Uterus (tissue), 2 donors: ENCODE measurements around the gene ZNF546.
"Not testable (repeated sequence)": the region's sequence is repeated elsewhere in the genome, so short reads cannot be mapped to it uniquely, and the experiment has no call there.

Source experiments
- CTCF ChIP-seq, 4 experiments: fragments of 200-600 bp in 2 of 4; fragments of 450-650 bp in 2 of 4; sonication (generic) in 2 of 4; IDR thresholded peaks; one replicate each; pipeline ENCODE4 v1.5.1; 2016 to 2019; ENCODE audit warnings: antibody characterized with exemption in 4 of 4, mild to moderate bottlenecking in 2 of 4, moderate library complexity in 1 of 4
- POLR2A ChIP-seq, 2 donors: fragments of 450-650 bp; IDR thresholded peaks; one replicate each; pipeline ENCODE4 v1.6.1; 2016; ENCODE audit warnings: antibody characterized with exemption in 2 of 2, mild to moderate bottlenecking in 1 of 2, moderate library complexity in 1 of 2

- not testable (repeated sequence) for TF ChIP-seq CTCF, POLR2A (IDR thresholded peaks at IDR 0.05)
Measured at GRCh38 chr19:39959407-39959806, 37.5 kb upstream of the ZNF546 start.
